Glutamatergic neuron (in vitro differentiated cells): ENCODE data around the gene KTN1. TPM values are rescaled to one million over a fixed set of nuclear protein-coding genes. Genes with fewer than 3 reads are reported as not detected.

Source experiments
- DNase-seq: peaks from one replicate; pipeline ENCODE4 v3.0.0; 2022
- H3K27ac Mint-ChIP-seq: one replicate; pipeline ENCODE4 v1.8.0; 2020; ENCODE audit warnings: mild to moderate bottlenecking, mixed read lengths, inconsistent platforms; ENCODE audit not compliant: unreplicated experiment
- H3K27me3 Mint-ChIP-seq: one replicate; pipeline ENCODE4 v1.8.0; 2020; ENCODE audit warnings: mild to moderate bottlenecking, moderate library complexity, mixed read lengths, inconsistent platforms; ENCODE audit not compliant: unreplicated experiment
- H3K36me3 Mint-ChIP-seq: one replicate; pipeline ENCODE4 v1.8.0; 2020; ENCODE audit warnings: mild to moderate bottlenecking, mixed read lengths, inconsistent platforms; ENCODE audit not compliant: unreplicated experiment
- H3K4me1 Mint-ChIP-seq: one replicate; pipeline ENCODE4 v1.8.0; 2020; ENCODE audit warnings: mild to moderate bottlenecking, low read depth, mixed read lengths, inconsistent platforms; ENCODE audit not compliant: unreplicated experiment
- H3K4me3 Mint-ChIP-seq: one replicate; pipeline ENCODE4 v1.8.0; 2020; ENCODE audit warnings: mild to moderate bottlenecking, mixed read lengths, inconsistent platforms; ENCODE audit not compliant: unreplicated experiment
- H3K9me3 Mint-ChIP-seq: one replicate; pipeline ENCODE4 v1.8.0; 2020; ENCODE audit warnings: mild to moderate bottlenecking, moderate library complexity, mixed read lengths, inconsistent platforms; ENCODE audit not compliant: unreplicated experiment
- total RNA-seq: library from RNA; stranded (reverse); fragmentation: NEBNext Ultra II Directional; extraction: Animal tissue kit (Norgen Biotek cat#: 25700); gene quantifications from one replicate; pipeline ENCODE4 v1.2.1, GENCODE V29; 2021; ENCODE audit not compliant: unreplicated experiment
- TF ChIP-seq, protein P1 (sequence below): fragments of 200-600 bp; sonication (generic); IDR thresholded peaks from one replicate; pipeline ENCODE4 v1.5.0; 2021; ENCODE audit not compliant: partially characterized antibody, unreplicated experiment

The KTN1 gene
- total RNA-seq, 1 donor from 2014 or later, result 108 TPM

DNA sequence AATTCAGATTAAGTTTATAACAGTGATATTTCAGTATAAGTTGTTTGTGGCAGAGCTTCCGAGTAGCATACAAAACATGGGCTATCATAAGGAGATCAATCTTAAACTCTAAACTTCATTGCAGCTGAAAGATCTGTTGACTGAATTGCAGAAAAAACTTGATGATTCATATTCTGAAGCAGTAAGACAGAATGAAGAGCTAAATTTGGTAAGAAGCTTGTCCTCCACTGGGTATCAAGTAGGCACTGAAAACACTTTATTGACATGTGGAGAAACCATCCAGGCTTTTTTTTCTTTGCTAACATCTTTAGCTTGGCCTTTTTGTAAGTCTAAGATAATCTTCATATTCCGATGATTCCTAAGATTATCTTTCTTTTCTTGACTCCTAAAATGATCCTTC is 93.0 kb downstream of the KTN1 start:
- H3K27me3 Mint-ChIP-seq, result no peaks in the 10 kb centered on the region
- H3K4me3 Mint-ChIP-seq, result no peak overlapping the region
- no peak overlapping the region for H3K27ac Mint-ChIP-seq
- peaks cover under 1% of the 10 kb centered on the region for H3K36me3 Mint-ChIP-seq
- no peak for DNase-seq
- H3K4me1 Mint-ChIP-seq, result no peaks in the 10 kb centered on the region
- no peaks in the 10 kb centered on the region for H3K9me3 Mint-ChIP-seq
- TF ChIP-seq, protein P1, sequence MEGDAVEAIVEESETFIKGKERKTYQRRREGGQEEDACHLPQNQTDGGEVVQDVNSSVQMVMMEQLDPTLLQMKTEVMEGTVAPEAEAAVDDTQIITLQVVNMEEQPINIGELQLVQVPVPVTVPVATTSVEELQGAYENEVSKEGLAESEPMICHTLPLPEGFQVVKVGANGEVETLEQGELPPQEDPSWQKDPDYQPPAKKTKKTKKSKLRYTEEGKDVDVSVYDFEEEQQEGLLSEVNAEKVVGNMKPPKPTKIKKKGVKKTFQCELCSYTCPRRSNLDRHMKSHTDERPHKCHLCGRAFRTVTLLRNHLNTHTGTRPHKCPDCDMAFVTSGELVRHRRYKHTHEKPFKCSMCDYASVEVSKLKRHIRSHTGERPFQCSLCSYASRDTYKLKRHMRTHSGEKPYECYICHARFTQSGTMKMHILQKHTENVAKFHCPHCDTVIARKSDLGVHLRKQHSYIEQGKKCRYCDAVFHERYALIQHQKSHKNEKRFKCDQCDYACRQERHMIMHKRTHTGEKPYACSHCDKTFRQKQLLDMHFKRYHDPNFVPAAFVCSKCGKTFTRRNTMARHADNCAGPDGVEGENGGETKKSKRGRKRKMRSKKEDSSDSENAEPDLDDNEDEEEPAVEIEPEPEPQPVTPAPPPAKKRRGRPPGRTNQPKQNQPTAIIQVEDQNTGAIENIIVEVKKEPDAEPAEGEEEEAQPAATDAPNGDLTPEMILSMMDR, result no peak

DNA sequence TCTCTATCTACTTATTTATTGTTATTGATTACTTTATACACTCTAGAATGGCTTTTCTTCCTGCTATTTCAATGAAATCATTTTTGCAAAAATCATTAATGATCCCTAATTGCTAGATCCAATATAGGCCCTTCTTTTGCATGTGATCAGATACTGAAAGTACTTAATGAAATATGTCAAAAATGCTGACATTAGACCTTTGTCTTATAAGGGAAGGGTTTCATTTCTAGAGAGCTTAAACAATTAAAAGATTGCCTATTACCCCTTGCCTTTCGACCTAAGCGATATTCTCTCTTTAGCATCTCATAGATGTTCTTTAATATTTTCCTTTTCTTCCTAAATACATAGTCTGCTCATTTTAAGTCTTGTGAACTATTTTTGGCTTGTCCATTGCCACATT is 101.1 kb downstream of the KTN1 start:
- no peaks in the 10 kb centered on the region for H3K4me1 Mint-ChIP-seq
- no peak for DNase-seq
- H3K27me3 Mint-ChIP-seq, result no peaks in the 10 kb centered on the region
- no peak overlapping the region for H3K4me3 Mint-ChIP-seq
- TF ChIP-seq, protein P1, result no peak
- no peaks in the 10 kb centered on the region for H3K9me3 Mint-ChIP-seq
- no peak overlapping the region for H3K27ac Mint-ChIP-seq
- H3K36me3 Mint-ChIP-seq, result peaks cover 14% of the 10 kb centered on the region

DNA sequence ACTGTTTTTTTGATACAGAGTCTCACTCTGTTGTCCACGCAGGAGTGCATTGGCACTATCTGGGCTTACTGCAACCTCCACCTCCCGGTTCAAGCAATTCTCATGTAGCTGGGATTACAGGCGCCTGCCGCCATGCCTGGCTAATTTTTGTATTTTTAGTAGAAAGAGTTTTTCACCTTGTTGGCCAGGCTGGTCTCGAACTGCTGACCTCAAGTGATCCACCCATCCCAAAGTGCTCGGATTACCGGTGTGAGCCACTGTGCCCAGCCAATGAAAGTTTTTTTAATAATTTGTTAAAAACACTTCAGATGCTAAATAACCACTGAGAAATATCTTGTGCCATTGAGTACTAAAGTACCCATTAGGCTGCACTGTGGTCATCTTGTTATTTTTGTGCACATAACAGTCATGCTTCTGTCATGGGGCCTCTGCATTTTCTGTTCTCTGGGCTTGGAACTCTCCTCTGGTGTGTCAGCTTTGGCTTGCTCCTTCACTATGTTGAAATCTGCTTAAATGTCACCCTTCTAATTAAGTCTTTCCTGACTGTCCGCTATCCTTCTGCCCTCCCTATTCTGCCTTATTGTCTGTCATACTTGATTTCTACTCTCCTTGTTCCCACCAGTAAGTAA is 105.1 kb downstream of the KTN1 start:
- Mint-ChIP-seq H3K4me1 (peaks cover 3% of the 10 kb centered on the region), H3K36me3 (no peaks in the 10 kb centered on the region), H3K27me3 (no peaks in the 10 kb centered on the region), H3K4me3 (no peak overlapping the region), H3K9me3 (no peaks in the 10 kb centered on the region), H3K27ac (no peak overlapping the region)
- TF ChIP-seq, protein P1, result no peak
- DNase-seq, result no peak

DNA sequence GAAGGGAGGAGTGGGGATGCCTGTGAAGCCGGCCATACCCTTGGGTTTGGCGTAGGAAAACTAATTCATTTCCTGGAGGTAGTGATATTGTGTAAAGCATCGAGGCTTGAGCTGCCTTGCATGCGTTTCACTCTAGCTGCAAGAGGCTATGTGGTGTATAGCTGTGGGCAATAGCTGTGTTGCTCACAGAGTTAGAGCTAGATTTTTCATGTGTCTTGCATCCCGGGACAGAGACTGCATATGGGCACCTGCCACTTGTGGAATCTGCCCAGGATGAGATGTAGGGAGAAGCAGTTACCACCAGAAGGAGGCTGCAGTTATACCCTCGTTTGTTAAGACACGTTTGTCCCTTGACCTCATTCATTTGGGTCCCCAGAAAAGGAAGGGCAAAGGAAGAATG is 106.7 kb downstream of the KTN1 start:
- no peaks in the 10 kb centered on the region for H3K27me3 Mint-ChIP-seq
- no peak overlapping the region for H3K27ac Mint-ChIP-seq
- no peaks in the 10 kb centered on the region for H3K9me3 Mint-ChIP-seq
- no peaks in the 10 kb centered on the region for H3K36me3 Mint-ChIP-seq
- H3K4me1 Mint-ChIP-seq, result peaks cover 8% of the 10 kb centered on the region
- no peak overlapping the region for H3K4me3 Mint-ChIP-seq
- TF ChIP-seq, protein P1, result no peak
- DNase-seq, result no peak

DNA sequence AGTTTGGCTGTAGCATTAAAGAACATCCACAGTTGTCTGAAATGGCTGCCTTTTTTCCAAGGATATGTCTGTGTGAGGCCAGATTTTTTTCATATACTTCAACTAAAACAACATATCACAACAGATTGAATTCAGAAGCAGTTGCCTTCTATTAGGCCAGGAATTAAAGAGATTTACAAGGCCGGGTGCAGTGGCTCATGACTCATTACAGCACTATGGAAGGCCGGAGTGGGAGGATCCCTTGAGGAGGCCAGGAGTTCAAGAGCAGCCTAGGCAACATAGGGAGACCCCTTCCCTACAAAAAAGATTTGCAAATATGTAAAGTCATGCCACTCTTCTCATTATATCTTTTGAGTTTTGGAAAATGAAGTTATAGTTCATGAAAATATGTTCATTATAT is 108.6 kb downstream of the KTN1 start:
- no peak overlapping the region for H3K4me3 Mint-ChIP-seq

More for the DNA sequence above, 108.6 kb downstream of the KTN1 start:
- TF ChIP-seq, protein P1, result no peak
- no peak overlapping the region for H3K27ac Mint-ChIP-seq
- no peaks in the 10 kb centered on the region for H3K9me3 Mint-ChIP-seq
- no peaks in the 10 kb centered on the region for H3K36me3 Mint-ChIP-seq
- no peak for DNase-seq
- no peaks in the 10 kb centered on the region for H3K27me3 Mint-ChIP-seq
- H3K4me1 Mint-ChIP-seq, result peaks cover 9% of the 10 kb centered on the region
